Measurements from ENCODE around the gene RASA1.

Gene RASA1

GRCh38 chr5:87360132-87360531 is 92.4 kb downstream of the RASA1 start:
- Mint-ChIP-seq H3K27ac (no peak overlapping the region), H3K36me3 (ENCODE audit: low read depth) (peaks cover 28% of the 10 kb centered on the region), H3K4me3 (no peak overlapping the region), H3K4me1 (peaks cover 6% of the 10 kb centered on the region), H3K9me3 (no peaks in the 10 kb centered on the region), H3K27me3 (no peaks in the 10 kb centered on the region)
- DNase-seq (no peak), ATAC-seq (no peak)

- no peaks in the 10 kb centered on the region for H3K27me3 Mint-ChIP-seq
- no peak overlapping the region for H3K27ac Mint-ChIP-seq
- no peak for DNase-seq
- no peaks in the 10 kb centered on the region for H3K9me3 Mint-ChIP-seq
- H3K4me3 Mint-ChIP-seq: no peak overlapping the region
- peaks cover 22% of the 10 kb centered on the region for H3K36me3 Mint-ChIP-seq (ENCODE audit: low read depth)
- H3K4me1 Mint-ChIP-seq: peaks cover 6% of the 10 kb centered on the region
- ATAC-seq: no peak
Measured at GRCh38 chr5:87361031-87361445, 93.4 kb downstream of the RASA1 start.

GRCh38 chr5:87361536-87362213 is 94.0 kb downstream of the RASA1 start:
- no peaks in the 10 kb centered on the region for H3K9me3 Mint-ChIP-seq
- H3K36me3 Mint-ChIP-seq (ENCODE audit: low read depth): peaks cover 23% of the 10 kb centered on the region
- no peak overlapping the region for H3K27ac Mint-ChIP-seq
- DNase-seq: no peak
- no peak for ATAC-seq
- H3K4me3 Mint-ChIP-seq: no peak overlapping the region
- peaks cover 6% of the 10 kb centered on the region for H3K4me1 Mint-ChIP-seq
- H3K27me3 Mint-ChIP-seq: no peaks in the 10 kb centered on the region

GRCh38 chr5:87367243-87367642 is 99.6 kb downstream of the RASA1 start:
- peaks cover 6% of the 10 kb centered on the region for H3K4me1 Mint-ChIP-seq

GRCh38 chr5:87368601-87369000 is 100.9 kb downstream of the RASA1 start:
- Mint-ChIP-seq H3K4me3 (no peak overlapping the region), H3K9me3 (no peaks in the 10 kb centered on the region), H3K36me3 (ENCODE audit: low read depth) (peaks cover 36% of the 10 kb centered on the region), H3K27ac (no peak overlapping the region), H3K4me1 (peaks cover 6% of the 10 kb centered on the region), H3K27me3 (no peaks in the 10 kb centered on the region)
- ATAC-seq (no peak), DNase-seq (no peak)

More at GRCh38 chr5:87367243-87367642, 99.6 kb downstream of the RASA1 start:
- no peak overlapping the region for H3K4me3 Mint-ChIP-seq
- no peaks in the 10 kb centered on the region for H3K9me3 Mint-ChIP-seq
- H3K36me3 Mint-ChIP-seq (ENCODE audit: low read depth): peaks cover 33% of the 10 kb centered on the region
- no peak overlapping the region for H3K27ac Mint-ChIP-seq
- no peak for ATAC-seq
- DNase-seq: no peak
- H3K27me3 Mint-ChIP-seq: no peaks in the 10 kb centered on the region

GRCh38 chr5:87369431-87369830 is 101.7 kb downstream of the RASA1 start:
- Mint-ChIP-seq H3K9me3 (no peaks in the 10 kb centered on the region), H3K4me3 (no peak overlapping the region), H3K4me1 (peaks cover 5% of the 10 kb centered on the region), H3K36me3 (ENCODE audit: low read depth) (peaks cover 36% of the 10 kb centered on the region), H3K27me3 (no peaks in the 10 kb centered on the region), H3K27ac (no peak overlapping the region)
- DNase-seq (no peak), ATAC-seq (no peak)

GRCh38 chr5:87372705-87373104 is 105.0 kb downstream of the RASA1 start:
- H3K36me3 Mint-ChIP-seq (ENCODE audit: low read depth): peaks cover 34% of the 10 kb centered on the region
- H3K27ac Mint-ChIP-seq: peak overlapping the region; percentile 23
- DNase-seq: no peak
- H3K4me3 Mint-ChIP-seq: no peak overlapping the region
- no peaks in the 10 kb centered on the region for H3K4me1 Mint-ChIP-seq
- no peak for ATAC-seq
- H3K9me3 Mint-ChIP-seq: no peaks in the 10 kb centered on the region
- H3K27me3 Mint-ChIP-seq: no peaks in the 10 kb centered on the region

GRCh38 chr5:87382224-87382623 is 114.5 kb downstream of the RASA1 start:
- DNase-seq (no peak), ATAC-seq (no peak)
- no peaks in the 10 kb centered on the region for H3K4me1 Mint-ChIP-seq
- H3K27ac Mint-ChIP-seq: no peak overlapping the region
- no peaks in the 10 kb centered on the region for H3K9me3 Mint-ChIP-seq
- H3K27me3 Mint-ChIP-seq: no peaks in the 10 kb centered on the region
- H3K4me3 Mint-ChIP-seq: no peak overlapping the region
- H3K36me3 Mint-ChIP-seq (ENCODE audit: low read depth): peaks cover 26% of the 10 kb centered on the region

- Mint-ChIP-seq H3K27ac (no peak overlapping the region), H3K36me3 (ENCODE audit: low read depth) (peaks cover 32% of the 10 kb centered on the region), H3K9me3 (no peaks in the 10 kb centered on the region), H3K27me3 (no peaks in the 10 kb centered on the region), H3K4me1 (no peaks in the 10 kb centered on the region), H3K4me3 (no peak overlapping the region)
- DNase-seq (no peak), ATAC-seq (no peak)
Measured at GRCh38 chr5:87383216-87383615, 115.5 kb downstream of the RASA1 start.

GRCh38 chr5:87385802-87386201 is 118.1 kb downstream of the RASA1 start:
- Mint-ChIP-seq H3K27ac (no peak overlapping the region), H3K9me3 (no peaks in the 10 kb centered on the region), H3K4me1 (peaks cover 7% of the 10 kb centered on the region), H3K4me3 (no peak overlapping the region), H3K27me3 (no peaks in the 10 kb centered on the region), H3K36me3 (ENCODE audit: low read depth) (peaks cover 41% of the 10 kb centered on the region)
- ATAC-seq (no peak), DNase-seq (no peak)

- no peak for ATAC-seq
- no peaks in the 10 kb centered on the region for H3K9me3 Mint-ChIP-seq
- peaks cover 50% of the 10 kb centered on the region for H3K36me3 Mint-ChIP-seq (ENCODE audit: low read depth)
- no peak overlapping the region for H3K4me3 Mint-ChIP-seq
- H3K27ac Mint-ChIP-seq: no peak overlapping the region
- DNase-seq: no peak
- peaks cover 8% of the 10 kb centered on the region for H3K4me1 Mint-ChIP-seq
- H3K27me3 Mint-ChIP-seq: no peaks in the 10 kb centered on the region
Measured at GRCh38 chr5:87388129-87388528, 120.4 kb downstream of the RASA1 start.

- ATAC-seq: no peak
Measured at GRCh38 chr5:87389296-87390034, 121.8 kb downstream of the RASA1 start.

GRCh38 chr5:87390075-87390474 is 122.4 kb downstream of the RASA1 start:
- no peak for ATAC-seq
- Mint-ChIP-seq H3K27ac (no peak overlapping the region), H3K4me3 (no peak overlapping the region)

More at GRCh38 chr5:87389296-87390034, 121.8 kb downstream of the RASA1 start:
- Mint-ChIP-seq H3K27ac (no peak overlapping the region), H3K4me3 (no peak overlapping the region), H3K36me3 (ENCODE audit: low read depth) (peaks cover 50% of the 10 kb centered on the region), H3K27me3 (no peaks in the 10 kb centered on the region), H3K4me1 (peaks cover 8% of the 10 kb centered on the region), H3K9me3 (no peaks in the 10 kb centered on the region)
- DNase-seq: no peak

GRCh38 chr5:87390576-87391199 is 123.0 kb downstream of the RASA1 start:
- Mint-ChIP-seq H3K27me3 (no peaks in the 10 kb centered on the region), H3K27ac (no peak overlapping the region), H3K9me3 (no peaks in the 10 kb centered on the region), H3K4me1 (peaks cover 12% of the 10 kb centered on the region), H3K36me3 (ENCODE audit: low read depth) (peaks cover 57% of the 10 kb centered on the region), H3K4me3 (no peak overlapping the region)
- DNase-seq (no peak), ATAC-seq (no peak)

More at GRCh38 chr5:87390075-87390474, 122.4 kb downstream of the RASA1 start:
- DNase-seq: no peak
- peaks cover 56% of the 10 kb centered on the region for H3K36me3 Mint-ChIP-seq (ENCODE audit: low read depth)
- no peaks in the 10 kb centered on the region for H3K27me3 Mint-ChIP-seq
- no peaks in the 10 kb centered on the region for H3K9me3 Mint-ChIP-seq
- H3K4me1 Mint-ChIP-seq: peaks cover 10% of the 10 kb centered on the region

GRCh38 chr5:87392170-87392569 is 124.5 kb downstream of the RASA1 start:
- Mint-ChIP-seq H3K4me1 (peaks cover 21% of the 10 kb centered on the region), H3K36me3 (ENCODE audit: low read depth) (peaks cover 61% of the 10 kb centered on the region), H3K4me3 (no peak overlapping the region), H3K27ac (peak overlapping the region; percentile 9), H3K27me3 (no peaks in the 10 kb centered on the region), H3K9me3 (no peaks in the 10 kb centered on the region)
- DNase-seq (no peak), ATAC-seq (no peak)
